Measurements from ENCODE around the gene AHRR. TPM values are rescaled to one million over a fixed set of nuclear protein-coding genes. Genes with fewer than 3 reads are reported as not detected.
A peak's percentile ranks its signal among the peaks of the same experiment; 100 is the strongest.

The AHRR gene
- total and polyA plus RNA-seq, 9 of the 15 experiments (the other 6 are each of a cell fraction or from before 2014, with no cell fraction given), result 0.06 to 1.6 (median 0.75) TPM; not detected in 1

DNA sequence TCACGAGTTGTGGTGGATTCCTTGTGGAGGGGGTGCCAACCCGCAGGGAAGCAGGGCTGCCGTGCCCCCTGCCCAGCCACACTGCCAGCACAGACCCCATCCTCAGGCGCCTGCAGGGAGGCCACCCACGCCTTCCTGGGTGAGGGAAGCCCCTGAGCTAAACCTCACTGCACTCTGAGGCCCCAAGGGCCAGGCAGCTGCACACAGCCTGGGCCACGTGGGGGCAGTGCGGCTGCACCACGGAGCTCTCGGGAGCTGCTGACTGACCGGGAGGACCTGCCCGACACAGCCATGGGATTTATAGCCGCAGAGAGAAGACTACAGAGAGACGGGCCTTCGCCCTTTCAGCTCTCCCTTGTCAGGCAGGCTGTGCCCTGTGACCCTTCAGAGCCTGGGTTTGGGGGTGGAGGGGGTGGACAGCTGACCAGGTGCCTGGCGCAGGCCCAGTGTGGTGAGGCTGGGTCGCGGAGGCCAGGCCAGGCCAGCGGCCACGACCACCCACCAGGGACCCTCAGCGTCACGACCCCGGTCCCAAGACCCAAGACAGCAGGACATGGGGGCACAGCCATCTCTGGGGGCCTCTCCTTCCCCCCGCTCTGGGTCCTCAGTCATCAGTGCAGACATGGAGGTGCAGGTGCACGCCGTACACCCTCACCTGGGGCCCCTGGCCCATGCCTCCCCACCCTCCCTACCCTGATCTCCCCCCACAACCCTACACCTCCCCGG, 4.3 kb upstream of the AHRR start (continued):
- TF ChIP-seq, protein P1, sequence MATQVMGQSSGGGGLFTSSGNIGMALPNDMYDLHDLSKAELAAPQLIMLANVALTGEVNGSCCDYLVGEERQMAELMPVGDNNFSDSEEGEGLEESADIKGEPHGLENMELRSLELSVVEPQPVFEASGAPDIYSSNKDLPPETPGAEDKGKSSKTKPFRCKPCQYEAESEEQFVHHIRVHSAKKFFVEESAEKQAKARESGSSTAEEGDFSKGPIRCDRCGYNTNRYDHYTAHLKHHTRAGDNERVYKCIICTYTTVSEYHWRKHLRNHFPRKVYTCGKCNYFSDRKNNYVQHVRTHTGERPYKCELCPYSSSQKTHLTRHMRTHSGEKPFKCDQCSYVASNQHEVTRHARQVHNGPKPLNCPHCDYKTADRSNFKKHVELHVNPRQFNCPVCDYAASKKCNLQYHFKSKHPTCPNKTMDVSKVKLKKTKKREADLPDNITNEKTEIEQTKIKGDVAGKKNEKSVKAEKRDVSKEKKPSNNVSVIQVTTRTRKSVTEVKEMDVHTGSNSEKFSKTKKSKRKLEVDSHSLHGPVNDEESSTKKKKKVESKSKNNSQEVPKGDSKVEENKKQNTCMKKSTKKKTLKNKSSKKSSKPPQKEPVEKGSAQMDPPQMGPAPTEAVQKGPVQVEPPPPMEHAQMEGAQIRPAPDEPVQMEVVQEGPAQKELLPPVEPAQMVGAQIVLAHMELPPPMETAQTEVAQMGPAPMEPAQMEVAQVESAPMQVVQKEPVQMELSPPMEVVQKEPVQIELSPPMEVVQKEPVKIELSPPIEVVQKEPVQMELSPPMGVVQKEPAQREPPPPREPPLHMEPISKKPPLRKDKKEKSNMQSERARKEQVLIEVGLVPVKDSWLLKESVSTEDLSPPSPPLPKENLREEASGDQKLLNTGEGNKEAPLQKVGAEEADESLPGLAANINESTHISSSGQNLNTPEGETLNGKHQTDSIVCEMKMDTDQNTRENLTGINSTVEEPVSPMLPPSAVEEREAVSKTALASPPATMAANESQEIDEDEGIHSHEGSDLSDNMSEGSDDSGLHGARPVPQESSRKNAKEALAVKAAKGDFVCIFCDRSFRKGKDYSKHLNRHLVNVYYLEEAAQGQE (IDR thresholded peaks at IDR 0.05; ENCODE audit: borderline replicate concordance), result peak; percentile 70; the same call in 1 of the 2 replicates
- TF ChIP-seq, protein P1 (CRISPR knock-in tag; IDR thresholded peaks at IDR 0.05; ENCODE audit: low read depth), result 0 out of 2 replicates have a peak, but pooled peaks have one; percentile 38
- peak; percentile 54; the same call in 1 of the 2 replicates for TF ChIP-seq RB1 (IDR thresholded peaks at IDR 0.05; ENCODE audit: low read depth)
- TF ChIP-seq, protein P2, sequence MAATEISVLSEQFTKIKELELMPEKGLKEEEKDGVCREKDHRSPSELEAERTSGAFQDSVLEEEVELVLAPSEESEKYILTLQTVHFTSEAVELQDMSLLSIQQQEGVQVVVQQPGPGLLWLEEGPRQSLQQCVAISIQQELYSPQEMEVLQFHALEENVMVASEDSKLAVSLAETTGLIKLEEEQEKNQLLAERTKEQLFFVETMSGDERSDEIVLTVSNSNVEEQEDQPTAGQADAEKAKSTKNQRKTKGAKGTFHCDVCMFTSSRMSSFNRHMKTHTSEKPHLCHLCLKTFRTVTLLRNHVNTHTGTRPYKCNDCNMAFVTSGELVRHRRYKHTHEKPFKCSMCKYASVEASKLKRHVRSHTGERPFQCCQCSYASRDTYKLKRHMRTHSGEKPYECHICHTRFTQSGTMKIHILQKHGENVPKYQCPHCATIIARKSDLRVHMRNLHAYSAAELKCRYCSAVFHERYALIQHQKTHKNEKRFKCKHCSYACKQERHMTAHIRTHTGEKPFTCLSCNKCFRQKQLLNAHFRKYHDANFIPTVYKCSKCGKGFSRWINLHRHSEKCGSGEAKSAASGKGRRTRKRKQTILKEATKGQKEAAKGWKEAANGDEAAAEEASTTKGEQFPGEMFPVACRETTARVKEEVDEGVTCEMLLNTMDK (IDR thresholded peaks at IDR 0.05; ENCODE audit: borderline replicate concordance, insufficient read depth, low read depth, low read length, poor library complexity, severe bottlenecking), result peak; percentile 23
- TF ChIP-seq TEAD1 (CRISPR knock-in tag; IDR thresholded peaks at IDR 0.05), result 0 out of 4 replicates have a peak, but pooled peaks of 1 of the 2 experiments have one; percentile 30
- TF ChIP-seq, protein P3, sequence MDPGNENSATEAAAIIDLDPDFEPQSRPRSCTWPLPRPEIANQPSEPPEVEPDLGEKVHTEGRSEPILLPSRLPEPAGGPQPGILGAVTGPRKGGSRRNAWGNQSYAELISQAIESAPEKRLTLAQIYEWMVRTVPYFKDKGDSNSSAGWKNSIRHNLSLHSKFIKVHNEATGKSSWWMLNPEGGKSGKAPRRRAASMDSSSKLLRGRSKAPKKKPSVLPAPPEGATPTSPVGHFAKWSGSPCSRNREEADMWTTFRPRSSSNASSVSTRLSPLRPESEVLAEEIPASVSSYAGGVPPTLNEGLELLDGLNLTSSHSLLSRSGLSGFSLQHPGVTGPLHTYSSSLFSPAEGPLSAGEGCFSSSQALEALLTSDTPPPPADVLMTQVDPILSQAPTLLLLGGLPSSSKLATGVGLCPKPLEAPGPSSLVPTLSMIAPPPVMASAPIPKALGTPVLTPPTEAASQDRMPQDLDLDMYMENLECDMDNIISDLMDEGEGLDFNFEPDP (CRISPR knock-in tag; IDR thresholded peaks at IDR 0.05), result no peak
- TF ChIP-seq, protein P4, sequence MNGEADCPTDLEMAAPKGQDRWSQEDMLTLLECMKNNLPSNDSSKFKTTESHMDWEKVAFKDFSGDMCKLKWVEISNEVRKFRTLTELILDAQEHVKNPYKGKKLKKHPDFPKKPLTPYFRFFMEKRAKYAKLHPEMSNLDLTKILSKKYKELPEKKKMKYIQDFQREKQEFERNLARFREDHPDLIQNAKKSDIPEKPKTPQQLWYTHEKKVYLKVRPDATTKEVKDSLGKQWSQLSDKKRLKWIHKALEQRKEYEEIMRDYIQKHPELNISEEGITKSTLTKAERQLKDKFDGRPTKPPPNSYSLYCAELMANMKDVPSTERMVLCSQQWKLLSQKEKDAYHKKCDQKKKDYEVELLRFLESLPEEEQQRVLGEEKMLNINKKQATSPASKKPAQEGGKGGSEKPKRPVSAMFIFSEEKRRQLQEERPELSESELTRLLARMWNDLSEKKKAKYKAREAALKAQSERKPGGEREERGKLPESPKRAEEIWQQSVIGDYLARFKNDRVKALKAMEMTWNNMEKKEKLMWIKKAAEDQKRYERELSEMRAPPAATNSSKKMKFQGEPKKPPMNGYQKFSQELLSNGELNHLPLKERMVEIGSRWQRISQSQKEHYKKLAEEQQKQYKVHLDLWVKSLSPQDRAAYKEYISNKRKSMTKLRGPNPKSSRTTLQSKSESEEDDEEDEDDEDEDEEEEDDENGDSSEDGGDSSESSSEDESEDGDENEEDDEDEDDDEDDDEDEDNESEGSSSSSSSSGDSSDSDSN (IDR thresholded peaks at IDR 0.05; ENCODE audit: borderline replicate concordance in 1 of 2, low read depth in 2 of 2, low read length in 2 of 2), result 0 out of 4 replicates have a peak, but pooled peaks of 1 of the 2 experiments have one; percentile 50
- TF ChIP-seq E2F4 (CRISPR knock-in tag; IDR thresholded peaks at IDR 0.05; ENCODE audit: low read depth), result no peak
- TF ChIP-seq SMC3 (conservative IDR thresholded peaks at IDR 0.05; ENCODE audit: insufficient read depth, low read depth, low read length), result peak; percentile 84
